K562 (cell line): ENCODE results near the gene PRSS22. TPM values are rescaled to one million over a fixed set of nuclear protein-coding genes. Genes with fewer than 3 reads are reported as not detected.
A peak's percentile ranks its signal among the peaks of the same experiment; 100 is the strongest.

Source experiments
- ATAC-seq: fragments of 200-7000 bp; cut with Tn5 transposase; 3 replicates; pipeline ENCODE4 v1.9.1; 2020; ENCODE audit warnings: moderate library complexity
- BruUV-seq: library from RNA; stranded (reverse); fragments of 400-500 nt; replicated peaks from 2 replicates; lab custom pipeline; 2021; lab: Mats Ljungman, UMichigan
- CTCF ChIA-PET: fragments of 300-600 bp; formaldehyde crosslinking; extraction: SDS; loops from one replicate; lab custom pipeline; 2021; ENCODE audit warnings: low intra/inter-chr PET ratio; lab: Yijun Ruan, JAX
- POLR2A ChIA-PET: fragments of 300-600, 350-650 bp; sonication (Branson Sonifier 250); formaldehyde crosslinking; extraction: SDS; loops from one replicate; lab custom pipeline; 2021; ENCODE audit warnings: antibody characterized with exemption, inconsistent platforms; lab: Yijun Ruan, JAX
- DNase-seq, 4 experiments: peaks; one replicate each; pipeline versions ENCODE4 v3.0.0 to v3.0.0-alpha.2; 2011 to 2018; ENCODE audit warnings: low spot score in 3 of 4, mixed read lengths in 3 of 4; ENCODE audit errors: extremely low read depth in 1 of 4
- FAIRE-seq: peaks from 2 replicates; lab custom pipeline; 2011; peaks lifted over from hg19 to GRCh38; lab: Jason Lieb, UNC
- H2AFZ ChIP-seq: 2 replicates; pipeline ENCODE4 v1.6.0; 2011; ENCODE audit warnings: low read depth, low read length, control low read depth, inconsistent platforms
- H3K27ac ChIP-seq: fragments of 200-600 bp; 3 replicates; pipeline ENCODE4 v1.8.0; 2011; ENCODE audit warnings: low read depth, mild to moderate bottlenecking, control low read depth, inconsistent platforms, low read length, moderate library complexity, mixed read lengths; ENCODE audit errors: extremely low read depth
- H3K27me3 ChIP-seq, 2 experiments: fragments of 300-600 bp in 1 of 2; 2 replicates in 1 of 2; 3 replicates in 1 of 2; pipeline versions ENCODE4 v1.6.0 to v1.8.0; 2011; ENCODE audit warnings: inconsistent platforms in 2 of 2, low read length in 2 of 2, mild to moderate bottlenecking in 1 of 2, mixed read lengths in 1 of 2, moderate library complexity in 1 of 2; ENCODE audit not compliant: control insufficient read depth in 2 of 2, insufficient read depth in 2 of 2
- H3K36me3 ChIP-seq: fragments of 300-600 bp; 3 replicates; pipeline ENCODE4 v1.8.0; 2011; ENCODE audit warnings: mild to moderate bottlenecking, low read length, inconsistent platforms; ENCODE audit not compliant: control insufficient read depth, insufficient read depth
- H3K4me1 ChIP-seq, 2 experiments: fragments of 200-600 bp in 1 of 2; replicated peaks in 1 of 2; 2 replicates in 1 of 2; 3 replicates in 1 of 2; pipeline versions ENCODE4 v1.5.1 to v1.8.0; 2011; ENCODE audit warnings: inconsistent platforms in 2 of 2, low read length in 2 of 2, mild to moderate bottlenecking in 1 of 2, mixed read lengths in 1 of 2, moderate library complexity in 1 of 2; ENCODE audit not compliant: control insufficient read depth in 2 of 2, insufficient read depth in 2 of 2
- H3K4me2 ChIP-seq: 2 replicates; pipeline ENCODE4 v1.6.1; 2011; ENCODE audit warnings: low read length, control low read depth, inconsistent platforms, mixed read lengths; ENCODE audit not compliant: insufficient read depth
- H3K4me3 ChIP-seq: fragments of 200-600 bp; sonication (generic), shearing (Covaris generic); 2 replicates; pipeline ENCODE4 v1.5.1; 2016; ENCODE audit warnings: control low read depth, inconsistent platforms
- H3K79me2 ChIP-seq: fragments of 200-600 bp; 3 replicates; pipeline ENCODE4 v1.8.0; 2011; ENCODE audit warnings: low read length, inconsistent platforms; ENCODE audit not compliant: control insufficient read depth, insufficient read depth
- H3K9ac ChIP-seq, 2 experiments: 2 replicates each; pipeline versions ENCODE4 v1.6.0 to v1.6.1; 2011; ENCODE audit warnings: low read depth in 2 of 2, low read length in 2 of 2, control low read depth in 1 of 2, inconsistent platforms in 1 of 2, mild to moderate bottlenecking in 1 of 2, mixed read lengths in 1 of 2; ENCODE audit not compliant: insufficient read depth in 1 of 2
- H3K9me1 ChIP-seq: one replicate; pipeline ENCODE4 v1.6.0; 2011; ENCODE audit warnings: inconsistent platforms, mild to moderate bottlenecking, low read length, moderate library complexity; ENCODE audit not compliant: control insufficient read depth, insufficient read depth
- H3K9me3 ChIP-seq: replicated peaks from 2 replicates; pipeline ENCODE4 v1.5.1; 2011; ENCODE audit warnings: low read depth, low read length, inconsistent platforms; ENCODE audit not compliant: control insufficient read depth, insufficient read depth
- H4K20me1 ChIP-seq: replicated peaks from 2 replicates; pipeline ENCODE4 v1.6.1; 2011; ENCODE audit warnings: low read length, inconsistent platforms, mixed read lengths; ENCODE audit not compliant: control insufficient read depth, insufficient read depth
- HDAC3 ChIP-seq: fragments of 450-650 bp; IDR thresholded peaks from 2 replicates; pipeline ENCODE4 v1.6.1; 2018; ENCODE audit warnings: borderline replicate concordance, mild to moderate bottlenecking, moderate library complexity; ENCODE audit not compliant: partially characterized antibody
- TCF7L2 ChIP-seq: fragments of 150-350 bp; IDR thresholded peaks from 2 replicates; pipeline ENCODE4 v1.6.1; 2016; ENCODE audit warnings: low read depth, mild to moderate bottlenecking, low read length, moderate library complexity
- ZBTB26 ChIP-seq: fragments of 450-650 bp; formaldehyde crosslinking; IDR thresholded peaks from 2 replicates; pipeline ENCODE4 v1.4.0; 2022; ENCODE audit warnings: missing genetic modification characterization
- WGBS: fragments of 100-300 bp; shearing (Covaris generic); methylation state at CpG from one replicate; pipeline ENCODE4 v1.1.6; 2016; ENCODE audit warnings: low coverage, mixed read lengths; ENCODE audit not compliant: insufficient coverage; ENCODE audit errors: missing lambda C conversion rate; 5-methylcytosine and 5-hydroxymethylcytosine counted together
- in situ Hi-C: fragments of 300-500 bp; cut with MboI; formaldehyde crosslinking; loops from 4 replicates; pipeline ENCODE4 v1.15.0; 2018; ENCODE audit warnings: inconsistent platforms, mixed read lengths
- intact Hi-C: fragments of 100-400 bp; cut with micrococcal nuclease; formaldehyde crosslinking; loops from 2 replicates; pipeline ENCODE4 v1.14.2; 2022
- polyA plus RNA-seq, 8 experiments: library from polyadenylated mRNA; depleted of rRNA in 4 of 8; stranded (reverse) in 5 of 8; unstranded in 3 of 8; fragments of >200 nt; fragmentation: Nextera tagmentation in 2 of 8; fragmentation: Illumina TruSeq in 1 of 8; extraction: Ambion mirVana in 2 of 8; extraction: Trizol in 1 of 8; gene quantifications; 2 replicates each; pipeline versions ENCODE4 v1.2.1 to v1.2.3, GENCODE V29; 2011 to 2014; ENCODE audit warnings: inconsistent platforms in 1 of 8, missing spikeins in 1 of 8
- total RNA-seq, 7 experiments: library from RNA; depleted of rRNA in 6 of 7; stranded (reverse); fragments of >200 nt in 6 of 7; fragmentation: Illumina TruSeq in 2 of 7; extraction: Trizol in 2 of 7; gene quantifications; 2 replicates each; pipeline versions ENCODE4 v1.2.1 to v1.2.3, GENCODE V29; 2011 to 2021; ENCODE audit warnings: low replicate concordance in 1 of 7

Gene PRSS22
- total and polyA plus RNA-seq, 9 of the 15 experiments (the other 6 are each of a cell fraction or from before 2014, with no cell fraction given) = 0.13 to 0.42 TPM; not detected in 7

DNA sequence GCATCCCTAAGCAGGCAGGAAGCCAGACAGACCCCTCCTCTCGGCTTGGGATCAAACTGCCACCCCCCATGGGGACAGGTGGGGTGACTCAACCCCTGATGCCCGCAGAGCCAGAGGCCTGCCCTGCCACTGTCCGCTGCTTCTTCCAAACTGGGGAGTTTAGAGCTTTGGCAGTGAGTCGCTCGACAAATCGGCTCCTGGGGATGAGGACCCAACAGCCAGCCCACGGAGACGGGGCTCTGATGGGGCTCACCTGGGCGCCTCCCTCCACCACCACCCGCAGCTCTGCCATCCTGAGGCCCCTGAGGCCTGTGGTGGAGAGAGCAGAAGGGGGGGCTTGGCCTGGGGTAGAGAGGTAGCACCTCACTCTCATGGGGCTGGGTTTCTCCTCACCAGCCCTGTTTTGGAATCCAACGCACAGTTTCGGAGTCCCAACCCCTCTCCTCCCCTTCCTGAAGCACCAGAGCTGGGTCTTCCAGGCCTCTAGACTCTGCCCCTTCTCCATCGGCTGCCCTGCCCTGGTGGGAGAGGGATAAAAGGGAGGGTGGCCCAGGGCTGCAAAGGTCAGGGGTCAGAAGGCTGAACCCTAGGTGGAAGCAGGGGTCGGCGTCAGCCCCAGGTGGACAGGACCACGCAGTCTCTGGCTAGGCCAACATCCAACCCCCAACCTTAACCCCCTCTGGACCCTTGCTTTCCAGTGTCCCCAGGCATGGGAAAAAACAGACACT is 5.8 kb downstream of the PRSS22 start:
- TF ChIP-seq HDAC3 (no peak), ZBTB26 (CRISPR knock-in tag) (no peak), TCF7L2 (no peak)
- intact Hi-C loops (no loop called here), in situ Hi-C loops (no loop called here)
- H3K9me1 ChIP-seq = no peaks in the 10 kb centered on the region
- POLR2A ChIA-PET = no interaction called here
- peaks cover 7% of the 10 kb centered on the region for H3K9me3 ChIP-seq
- peak overlapping the region; percentile 39; the same call in 1 of the 2 replicates for H2AFZ ChIP-seq
- no peak overlapping the region for H3K27ac ChIP-seq
- H3K36me3 ChIP-seq = no peaks in the 10 kb centered on the region
- peaks cover 7 to 12% of the 10 kb centered on the region in 2 experiments; a peak in 3 of 5 replicates for H3K27me3 ChIP-seq
- BruUV-seq = no TSS peak
- no peak overlapping the region for H3K4me2 ChIP-seq
- H3K9ac ChIP-seq = no peak overlapping the region
- CTCF ChIA-PET = no interaction called here
- H3K4me1 ChIP-seq = peaks cover 7 to 45% of the 10 kb centered on the region in 2 experiments; a peak in 3 of 5 replicates
- ATAC-seq (no peak), DNase-seq (no peak), FAIRE-seq (no peak)
- no peaks in the 10 kb centered on the region for H3K79me2 ChIP-seq
- no peak overlapping the region for H3K4me3 ChIP-seq
- WGBS = 49% methylated on average over 6 of the region's 16 CpGs
- no peaks in the 10 kb centered on the region for H4K20me1 ChIP-seq
